Measurements from ENCODE around the gene ANXA11.
A peak's percentile ranks its signal among the peaks of the same experiment; 100 is the strongest.

The ANXA11 gene

DNA sequence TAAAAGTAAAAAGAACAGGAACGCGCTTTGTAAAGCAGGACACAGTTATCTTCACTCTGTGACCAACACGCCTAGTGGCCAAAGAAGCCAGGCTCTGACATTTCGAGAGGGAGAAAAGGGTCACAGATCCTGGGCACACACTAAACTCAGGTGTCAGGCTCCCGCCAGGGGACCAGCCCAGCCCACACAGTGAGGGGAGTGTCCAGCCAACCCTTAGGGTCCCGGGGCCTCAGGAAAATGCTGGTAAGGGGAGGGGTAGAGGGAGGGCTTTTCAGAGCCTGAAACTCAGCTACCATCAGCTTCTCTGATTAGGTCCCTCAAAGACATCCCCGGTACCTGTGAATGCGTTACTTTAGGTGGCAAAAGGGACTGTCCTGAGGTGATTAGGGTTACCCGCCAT, 16.6 kb downstream of the ANXA11 start:
- DNase-seq (ENCODE audit: low read depth in 1 of 2, low spot score in 1 of 2): no peak

DNA sequence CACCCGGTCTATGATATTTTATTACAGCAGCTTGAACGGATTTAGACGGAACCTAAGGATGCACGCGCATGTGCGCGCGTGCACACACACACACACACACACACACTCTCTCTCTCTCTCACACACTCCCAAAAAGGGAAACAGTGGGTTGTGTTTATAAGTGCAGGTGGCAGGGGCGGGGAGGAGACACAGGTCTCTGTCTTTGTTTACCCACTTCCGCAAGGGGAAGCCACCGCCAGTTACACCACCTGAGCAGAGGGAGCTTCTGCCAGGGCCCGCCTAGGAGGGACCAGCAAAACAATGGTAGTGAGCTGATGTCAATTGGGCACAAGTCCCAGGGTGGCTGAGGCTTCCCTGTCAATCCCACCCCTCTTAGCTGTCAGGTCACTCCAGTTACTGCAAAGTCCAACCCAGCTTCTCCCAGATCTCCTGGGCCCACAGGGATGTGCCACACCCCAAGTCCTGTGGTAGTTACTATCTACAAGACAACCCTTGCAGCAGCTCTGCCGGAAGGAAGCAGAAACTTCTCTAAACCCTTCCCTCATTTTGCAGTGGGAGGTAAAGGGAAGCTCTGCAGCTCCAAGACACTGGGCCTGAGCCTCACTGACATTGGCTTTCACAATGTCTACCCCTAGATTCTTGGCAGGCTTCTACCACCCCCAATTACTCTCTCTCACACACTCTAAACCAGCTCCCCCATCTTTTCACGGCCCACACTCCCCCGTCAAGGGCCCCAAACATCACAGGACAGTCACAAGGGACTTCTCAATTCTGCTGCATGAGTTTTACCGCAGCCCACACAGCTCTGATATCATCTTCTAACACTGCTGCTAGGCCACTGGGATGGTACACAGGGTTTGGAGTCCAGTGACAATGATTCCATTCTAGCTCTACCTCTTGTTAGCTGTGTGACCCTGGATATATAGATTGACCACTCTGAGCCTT, 17.6 kb downstream of the ANXA11 start:
- DNase-seq (ENCODE audit: low read depth in 1 of 2, low spot score in 1 of 2): peak; percentile 52 to 60

DNA sequence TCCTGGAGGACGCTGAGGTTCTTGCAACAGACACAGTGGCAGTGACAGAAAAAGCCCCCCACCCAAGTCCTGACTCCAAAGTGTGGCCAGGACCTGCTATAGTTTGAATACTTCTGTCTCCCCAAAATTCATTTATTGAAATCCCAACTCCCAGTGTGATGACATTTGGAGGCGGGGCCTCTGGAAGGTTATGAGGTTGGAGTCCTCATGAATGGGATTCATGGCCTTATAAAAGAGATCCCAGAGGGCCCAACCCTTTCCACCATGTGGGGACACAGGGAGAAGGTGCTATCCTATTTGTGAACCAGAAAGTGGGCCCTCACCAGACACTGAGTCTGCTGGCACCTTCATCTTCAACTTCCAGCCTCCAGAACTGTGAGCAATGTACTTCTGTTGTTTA, 18.3 kb downstream of the ANXA11 start:
- DNase-seq (ENCODE audit: low read depth in 1 of 2, low spot score in 1 of 2): no peak

DNA sequence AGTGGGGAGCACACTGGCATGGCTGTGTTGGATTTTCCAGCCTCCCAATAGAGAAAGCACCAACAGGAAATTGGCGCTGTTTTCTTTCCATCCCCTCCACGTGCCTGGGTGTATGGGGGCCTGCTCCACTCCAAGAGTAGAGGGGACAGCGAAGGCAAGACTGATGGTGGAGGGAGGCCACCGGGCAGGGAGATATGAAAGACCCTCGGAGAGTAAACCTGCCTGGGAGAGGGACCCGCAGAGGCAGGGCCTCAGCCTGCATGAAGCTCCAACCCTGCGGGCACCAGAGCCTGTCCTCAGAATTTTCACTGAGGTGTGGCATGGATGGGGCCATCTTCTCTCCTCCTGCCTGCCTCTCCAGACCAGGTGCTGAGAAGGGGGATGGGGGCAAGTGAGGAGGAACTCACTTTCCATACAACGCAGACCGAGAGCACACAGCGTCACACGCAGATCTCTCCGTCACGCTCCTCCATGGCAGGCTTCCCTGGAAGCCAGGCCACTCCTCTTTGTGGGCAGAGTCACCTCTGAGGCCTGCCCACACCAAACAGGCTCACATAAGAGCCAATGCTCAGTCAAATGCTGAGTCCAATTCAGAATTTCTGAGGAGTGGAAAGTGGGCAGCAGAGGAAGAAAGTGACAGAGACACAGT, 18.8 kb downstream of the ANXA11 start:
- DNase-seq (ENCODE audit: low read depth in 1 of 2, low spot score in 1 of 2): no peak

DNA sequence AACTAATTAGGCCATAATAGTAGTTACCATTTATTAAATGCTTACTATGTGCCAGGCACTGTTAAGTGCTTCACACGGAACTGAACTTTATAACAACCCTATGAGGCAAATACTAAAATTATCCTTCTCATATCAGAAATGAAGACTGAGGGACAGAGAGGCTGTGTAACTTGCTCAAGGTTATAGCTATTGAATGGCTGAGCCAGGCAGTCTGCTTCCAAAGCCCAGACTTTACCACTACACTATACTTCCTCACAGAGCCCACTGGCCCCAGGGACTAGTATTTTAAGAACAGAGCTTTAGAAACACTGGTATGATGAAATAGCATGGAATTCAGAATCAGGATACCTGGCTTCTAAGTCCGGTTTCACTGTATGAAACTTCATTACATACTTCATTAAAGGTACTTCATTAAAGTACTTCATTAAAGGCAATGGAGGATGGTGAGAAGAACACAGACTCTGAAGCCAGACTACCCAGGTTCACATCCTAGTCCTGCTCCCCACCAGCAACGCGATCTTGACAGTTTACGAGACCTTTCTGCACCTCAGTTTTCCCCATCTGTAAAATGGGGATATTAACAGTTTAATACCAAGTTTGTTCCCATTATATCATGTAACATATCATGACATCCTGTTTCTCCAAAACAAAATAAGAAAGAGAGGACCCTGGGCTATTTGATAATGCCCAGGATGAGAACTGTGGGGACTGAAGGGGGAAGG, 19.6 kb downstream of the ANXA11 start:
- DNase-seq (ENCODE audit: low read depth in 1 of 2, low spot score in 1 of 2): no peak

DNA sequence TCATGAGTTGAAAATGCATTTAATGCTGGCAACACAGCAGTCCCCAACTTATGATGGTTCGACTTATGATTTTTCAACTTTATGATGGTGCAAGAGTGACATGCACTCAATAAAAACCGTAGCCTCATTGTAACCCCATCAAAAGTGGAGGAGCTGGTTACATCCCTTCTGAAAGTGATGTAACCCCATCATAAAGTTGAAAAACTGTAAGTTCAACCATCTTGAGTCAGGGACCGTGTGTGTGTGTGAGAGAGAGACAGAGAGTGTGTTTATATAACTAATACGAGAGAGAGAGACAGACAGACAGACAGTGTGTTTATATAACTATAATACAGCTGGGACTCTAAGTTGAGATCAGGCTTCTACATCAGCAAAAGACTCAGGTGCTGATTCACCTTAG, 21.0 kb downstream of the ANXA11 start:
- DNase-seq (ENCODE audit: low read depth in 1 of 2, low spot score in 1 of 2): no peak

DNA sequence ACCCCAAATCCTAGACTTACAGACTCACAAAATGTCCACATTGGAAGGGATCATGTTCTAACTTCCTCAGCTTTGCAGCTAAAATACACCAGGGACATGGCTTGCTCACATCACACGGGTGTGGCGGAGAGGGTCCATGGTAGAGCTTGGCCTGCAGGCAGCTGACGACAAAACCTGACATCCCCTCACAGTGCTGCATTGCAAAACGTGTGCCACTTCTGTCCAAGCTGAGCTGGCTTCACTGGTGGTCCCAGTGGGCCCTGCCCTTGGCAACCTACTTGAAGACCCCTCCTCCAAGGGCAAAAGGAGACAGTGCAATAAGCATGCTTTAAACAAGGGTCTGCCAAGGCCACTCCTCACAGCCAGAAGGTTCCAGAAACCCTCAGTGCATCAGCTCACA, 21.9 kb downstream of the ANXA11 start:
- DNase-seq (ENCODE audit: low read depth in 1 of 2, low spot score in 1 of 2): no peak

DNA sequence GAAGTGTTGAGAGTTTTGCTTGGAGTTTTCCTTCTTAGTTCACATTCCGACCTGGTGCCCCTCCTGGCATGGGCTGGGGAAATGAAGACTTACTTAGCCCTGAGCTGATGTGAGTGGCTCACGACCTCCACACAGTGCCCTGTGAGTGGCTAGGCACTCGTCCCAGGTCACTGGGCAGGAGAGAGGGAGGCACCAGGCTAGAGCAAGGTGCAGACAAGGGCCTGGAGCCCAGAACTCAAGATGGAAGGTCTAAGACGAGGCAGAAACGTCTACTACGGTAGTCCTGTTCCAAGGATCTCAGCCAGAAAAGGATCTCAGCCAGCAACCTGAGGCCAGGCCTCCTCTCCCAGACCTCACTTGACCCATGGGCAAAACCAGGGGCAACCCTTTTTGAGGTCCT, 22.4 kb downstream of the ANXA11 start:
- DNase-seq (ENCODE audit: low read depth in 1 of 2, low spot score in 1 of 2): no peak

DNA sequence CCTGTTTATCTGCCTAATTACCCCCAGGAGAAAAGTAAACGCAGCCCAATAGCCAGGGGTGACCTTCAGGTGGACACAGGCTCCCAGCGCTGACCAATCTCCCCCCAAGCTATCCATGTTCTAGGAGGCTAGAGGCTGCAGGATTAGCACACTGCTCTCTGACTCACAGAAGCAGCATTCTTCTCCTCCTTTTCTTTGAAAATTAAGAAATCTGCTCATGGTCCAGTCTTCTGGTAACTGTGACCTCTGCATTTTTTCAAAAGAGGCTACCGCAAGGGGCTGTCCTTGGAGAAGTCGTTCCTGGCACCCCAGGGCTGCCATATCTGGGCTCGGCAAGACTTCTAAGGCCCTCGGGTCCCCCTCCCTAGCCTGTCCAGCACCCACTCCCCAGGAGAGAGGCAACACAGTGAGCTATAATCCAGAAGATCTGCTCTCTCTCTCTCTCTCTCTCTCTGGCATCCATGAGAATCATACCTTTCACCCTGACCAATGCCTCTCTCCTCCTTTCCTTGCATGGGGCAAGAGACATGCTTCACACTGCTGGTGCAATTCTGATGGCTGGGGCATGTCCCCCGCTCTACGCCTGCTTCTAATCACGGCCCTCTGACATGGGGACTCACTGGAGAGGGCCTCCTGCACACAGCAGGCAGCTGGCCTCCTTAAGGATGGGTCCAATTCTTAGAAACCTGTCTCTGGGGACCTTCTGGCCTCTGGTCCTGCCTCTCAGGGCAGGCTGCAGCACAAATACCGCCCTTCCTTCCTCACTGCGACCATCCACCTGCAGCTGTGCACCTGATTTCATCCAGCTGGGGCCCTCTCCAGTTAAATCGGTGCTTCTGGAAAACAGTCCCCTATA, 27.3 kb downstream of the ANXA11 start:
- DNase-seq (ENCODE audit: low read depth in 1 of 2, low spot score in 1 of 2): no peak

DNA sequence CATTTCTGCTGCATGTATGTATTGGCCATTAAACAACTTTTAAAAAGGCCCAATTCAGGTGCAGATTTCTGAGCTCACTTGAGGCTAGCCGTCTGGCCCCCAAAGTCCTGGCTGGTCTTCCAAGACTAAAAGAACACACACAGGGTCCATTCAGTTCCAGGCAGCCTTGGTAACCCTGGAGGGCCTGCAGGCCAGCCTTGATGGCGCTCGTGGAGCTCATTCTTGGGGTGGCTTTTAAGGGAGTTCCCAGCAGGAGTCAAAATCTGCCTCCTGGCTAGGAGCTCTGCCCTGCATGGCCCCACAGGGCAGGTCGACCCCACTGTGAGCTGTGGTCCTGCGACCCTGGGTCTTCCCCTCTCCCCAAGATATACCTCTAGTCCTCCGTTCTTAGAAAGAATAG, 28.8 kb downstream of the ANXA11 start:
- no peak for DNase-seq (ENCODE audit: low read depth in 1 of 2, low spot score in 1 of 2)

DNA sequence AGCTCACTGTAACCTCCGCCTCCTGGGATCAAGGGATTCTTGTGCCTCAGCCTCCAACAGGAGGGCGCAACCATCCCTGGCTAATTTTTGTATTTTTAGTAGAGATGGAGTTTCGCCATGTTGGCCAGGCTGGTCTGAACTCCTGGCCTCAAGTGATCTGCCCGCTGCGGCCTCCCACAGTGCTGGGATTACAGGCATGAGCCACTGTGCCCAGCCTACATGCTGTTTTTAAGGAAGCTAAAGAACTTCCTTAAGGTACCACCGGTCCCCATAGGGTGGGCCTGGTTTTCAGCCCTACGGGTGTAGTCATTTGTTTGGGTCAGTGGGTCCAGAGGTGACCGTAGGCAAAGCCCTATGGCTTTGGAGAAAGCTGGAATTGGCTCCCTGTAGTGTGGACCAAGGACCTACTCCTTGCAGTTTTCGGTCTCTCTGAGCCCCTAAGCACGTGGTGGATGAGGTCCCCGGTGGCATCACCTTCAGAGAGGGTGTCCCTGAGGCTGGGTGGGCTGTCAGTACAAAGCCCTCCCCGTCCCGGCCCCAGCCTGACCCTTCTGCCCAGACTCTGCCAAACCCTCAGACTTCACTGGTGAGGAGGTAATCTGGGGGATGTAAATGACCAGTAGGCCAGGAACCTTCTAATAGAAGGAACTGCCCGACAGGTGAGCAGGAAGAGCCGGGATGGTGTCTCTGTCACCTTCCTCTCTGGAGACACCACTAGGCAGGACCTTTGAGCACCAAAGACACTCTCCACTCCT, 30.5 kb downstream of the ANXA11 start:
- DNase-seq (ENCODE audit: low read depth in 1 of 2, low spot score in 1 of 2): no peak

DNA sequence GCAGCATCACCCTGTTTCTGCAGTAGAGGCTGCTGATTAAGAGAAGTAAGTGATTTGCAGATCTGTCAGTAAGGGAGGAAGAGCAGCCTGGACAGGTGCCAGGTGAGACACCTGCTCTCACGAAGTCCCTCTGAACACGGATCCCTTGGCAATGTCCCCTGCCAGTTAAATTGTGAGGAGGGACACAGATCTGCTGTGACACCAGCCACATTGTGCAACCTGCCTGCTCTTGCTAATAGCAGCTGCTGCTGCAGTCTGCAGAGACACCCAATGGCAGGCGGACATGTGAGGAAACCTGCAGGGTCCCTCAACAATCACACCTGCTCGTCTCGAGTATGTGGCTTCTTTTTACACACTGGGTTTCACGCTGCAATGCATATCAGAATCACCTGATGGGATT, 31.9 kb downstream of the ANXA11 start:
- no peak for DNase-seq (ENCODE audit: low read depth in 1 of 2, low spot score in 1 of 2)

DNA sequence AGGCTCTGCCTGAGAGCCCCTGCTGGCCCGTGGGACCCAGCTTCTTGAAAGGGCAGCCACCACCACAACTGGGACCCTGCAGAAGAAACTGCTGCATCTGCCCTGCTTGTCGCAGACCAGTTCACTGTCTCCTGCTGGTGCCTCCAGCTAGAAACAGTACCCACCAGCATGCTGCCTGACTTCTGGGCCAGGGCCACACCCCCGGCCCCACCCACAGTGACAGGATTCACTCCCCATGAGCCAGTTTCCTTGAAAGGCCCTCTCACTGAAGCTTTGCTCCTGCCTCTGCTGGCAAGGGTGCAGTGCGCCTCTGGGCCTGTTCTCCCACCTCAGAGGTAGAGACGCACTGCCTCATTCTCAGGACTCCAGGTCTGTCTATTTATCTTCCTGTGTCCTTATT, 32.4 kb downstream of the ANXA11 start:
- no peak for DNase-seq (ENCODE audit: low read depth in 1 of 2, low spot score in 1 of 2)

DNA sequence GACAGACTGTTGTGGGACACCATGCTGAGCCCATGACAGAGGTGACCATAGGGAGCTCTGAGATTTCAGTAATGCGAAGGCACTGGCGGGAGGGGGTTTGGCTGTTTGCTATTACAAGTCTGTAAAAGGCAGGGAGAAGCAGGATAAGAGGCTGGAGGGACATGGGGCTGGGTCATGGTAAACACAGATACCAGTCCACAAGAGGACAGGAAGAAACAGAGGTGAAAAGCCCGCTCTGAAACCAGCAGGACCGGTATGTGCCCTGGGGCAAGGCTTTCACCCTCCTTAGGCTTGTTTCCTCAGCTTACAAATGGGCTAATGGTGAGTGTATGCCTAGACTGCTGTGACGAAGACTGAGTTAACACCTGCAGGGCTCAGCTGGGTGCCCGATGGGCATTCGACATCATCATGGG, 34.1 kb downstream of the ANXA11 start:
- no peak for DNase-seq (ENCODE audit: low read depth in 1 of 2, low spot score in 1 of 2)

DNA sequence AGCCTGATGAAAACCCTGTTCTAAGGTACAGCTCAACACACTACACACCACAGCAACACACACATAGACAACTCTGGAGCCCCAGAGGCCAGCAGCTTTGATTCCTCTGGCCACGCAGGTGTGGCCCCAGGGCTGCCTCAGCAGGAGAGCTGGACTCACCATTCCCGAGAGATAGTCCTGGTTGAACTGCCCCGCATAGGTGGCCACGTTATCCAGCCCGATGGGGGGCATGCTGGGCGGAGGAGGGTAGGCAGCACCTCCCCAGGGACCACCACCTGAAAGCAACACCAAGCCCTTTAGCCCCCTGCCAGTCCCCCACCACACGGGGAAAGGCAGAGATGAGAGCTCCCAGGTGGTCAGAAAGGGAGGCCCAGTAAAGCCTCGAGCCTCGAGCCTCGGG, 34.7 kb downstream of the ANXA11 start:
- no peak for DNase-seq (ENCODE audit: low read depth in 1 of 2, low spot score in 1 of 2)

DNA sequence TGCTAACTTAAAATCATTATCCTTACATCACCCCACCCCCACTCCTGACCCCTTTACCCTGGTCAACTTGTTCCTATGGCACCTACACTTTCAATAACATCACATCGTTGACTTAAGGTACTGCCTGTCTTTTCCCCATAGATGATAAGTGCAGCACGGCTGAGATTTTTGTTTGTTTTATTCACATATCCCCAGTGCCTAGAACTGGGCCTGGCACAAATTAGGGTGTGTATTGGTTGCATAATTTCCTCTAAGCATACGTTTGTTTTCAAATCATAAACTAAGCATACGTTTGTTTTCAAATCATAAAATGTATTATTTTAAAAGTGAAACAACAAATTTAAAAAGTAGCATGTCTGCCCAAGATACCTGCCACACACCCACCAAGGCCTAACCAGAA, 35.3 kb downstream of the ANXA11 start:
- no peak for DNase-seq (ENCODE audit: low read depth in 1 of 2, low spot score in 1 of 2)

DNA sequence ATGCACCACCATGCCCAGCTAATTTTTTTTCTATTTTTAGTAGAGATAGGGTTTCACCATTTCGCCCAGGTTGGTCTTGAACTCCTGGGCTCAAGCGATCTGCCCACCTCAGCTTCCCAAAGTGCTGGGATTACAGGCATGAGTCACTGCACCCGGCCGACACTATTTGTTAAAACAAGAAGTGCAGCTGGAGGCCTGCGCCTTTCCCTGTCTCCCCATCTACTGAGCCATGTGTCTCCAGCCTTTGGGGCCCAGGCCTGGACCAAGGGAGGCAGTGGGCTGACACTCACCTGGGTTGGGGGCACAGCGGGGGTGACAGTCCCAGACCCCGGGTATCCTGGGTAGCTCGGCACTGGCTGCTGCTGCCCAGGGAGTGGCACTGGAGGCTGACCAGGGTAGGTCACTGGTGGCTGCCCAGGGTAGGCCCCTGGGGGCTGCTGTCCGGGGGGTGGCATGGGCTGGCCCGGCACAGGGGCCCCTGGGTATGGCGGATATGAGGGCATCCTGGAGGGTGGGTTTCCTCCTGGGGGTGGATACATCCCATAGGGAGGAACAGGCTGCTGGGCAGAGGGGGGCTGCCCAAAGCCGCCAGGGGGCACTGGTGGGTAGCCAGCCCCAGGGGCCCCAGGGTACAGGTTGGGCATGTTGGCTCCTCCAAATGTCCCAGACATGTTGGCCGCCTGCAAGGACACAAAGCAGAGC, 36.5 kb downstream of the ANXA11 start:
- no peak for DNase-seq (ENCODE audit: low read depth in 1 of 2, low spot score in 1 of 2)

DNA sequence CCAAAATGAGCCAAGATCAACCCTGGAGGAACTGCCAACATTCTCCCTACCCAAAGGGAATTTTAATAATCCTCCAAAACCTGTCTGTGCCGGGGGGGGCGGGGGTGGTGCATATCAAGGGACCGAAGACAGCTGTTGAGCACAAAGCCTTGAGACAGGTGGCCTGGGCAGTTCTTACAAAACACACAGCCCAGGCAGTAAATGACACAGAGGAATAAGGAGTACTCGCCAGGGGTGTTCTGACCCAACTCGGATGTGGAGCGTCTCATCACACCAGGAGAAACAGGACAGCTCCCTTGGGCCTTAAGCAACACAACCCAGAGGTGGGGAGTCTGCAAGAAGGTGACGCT, 37.2 kb downstream of the ANXA11 start:
- DNase-seq (ENCODE audit: low read depth in 1 of 2, low spot score in 1 of 2): no peak

DNA sequence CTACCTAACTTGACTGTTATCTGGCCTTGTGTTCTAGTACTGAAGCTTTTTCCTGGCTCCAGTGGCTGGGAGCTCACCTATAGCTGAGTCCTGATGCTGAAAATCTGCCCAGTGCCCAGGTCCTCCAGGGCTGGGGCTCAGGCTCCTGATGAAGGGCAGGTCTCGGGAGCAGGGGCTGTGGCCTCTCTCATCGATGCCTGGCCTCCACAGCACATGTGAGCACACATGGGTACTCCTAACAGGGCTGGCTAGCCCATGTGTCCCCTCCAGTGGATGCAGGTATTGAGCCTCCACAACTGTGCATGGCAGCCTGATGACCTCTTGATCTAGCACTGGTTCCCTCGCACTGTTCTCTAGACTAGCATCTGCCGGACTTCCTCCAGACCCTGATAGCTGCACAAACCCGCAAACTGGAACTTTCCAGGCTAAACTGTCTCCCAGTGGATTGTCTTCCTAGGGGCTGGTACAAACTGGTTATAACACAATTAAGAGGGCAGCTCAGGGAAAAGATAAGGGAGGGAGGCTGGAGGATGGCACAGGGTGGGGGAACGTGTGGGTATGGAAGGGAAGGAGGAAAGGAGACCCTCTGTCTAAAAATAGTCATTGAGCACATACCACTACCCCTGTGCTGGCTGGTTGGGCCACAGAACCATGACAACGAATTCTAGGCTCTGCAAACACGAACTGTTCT, 37.7 kb downstream of the ANXA11 start:
- DNase-seq (ENCODE audit: low read depth in 1 of 2, low spot score in 1 of 2): no peak

All from activated T-helper 1 cell treated with anti-CD3 and anti-CD28 coated beads, Interleukin-2, amount 50 U/mL, for 16 hours (primary cell).